NCI-H128 (cell line): ENCODE data around the gene PLD1.
"Not testable (repeated sequence)": the region's sequence is repeated elsewhere in the genome, so short reads cannot be mapped to it uniquely, and the experiment has no call there.

Experiments used
- DNase-seq: peaks from one replicate; lab custom pipeline; 2025; ENCODE audit not compliant: unreplicated experiment; lab: John Stamatoyannopoulos, UW

The PLD1 gene

DNA sequence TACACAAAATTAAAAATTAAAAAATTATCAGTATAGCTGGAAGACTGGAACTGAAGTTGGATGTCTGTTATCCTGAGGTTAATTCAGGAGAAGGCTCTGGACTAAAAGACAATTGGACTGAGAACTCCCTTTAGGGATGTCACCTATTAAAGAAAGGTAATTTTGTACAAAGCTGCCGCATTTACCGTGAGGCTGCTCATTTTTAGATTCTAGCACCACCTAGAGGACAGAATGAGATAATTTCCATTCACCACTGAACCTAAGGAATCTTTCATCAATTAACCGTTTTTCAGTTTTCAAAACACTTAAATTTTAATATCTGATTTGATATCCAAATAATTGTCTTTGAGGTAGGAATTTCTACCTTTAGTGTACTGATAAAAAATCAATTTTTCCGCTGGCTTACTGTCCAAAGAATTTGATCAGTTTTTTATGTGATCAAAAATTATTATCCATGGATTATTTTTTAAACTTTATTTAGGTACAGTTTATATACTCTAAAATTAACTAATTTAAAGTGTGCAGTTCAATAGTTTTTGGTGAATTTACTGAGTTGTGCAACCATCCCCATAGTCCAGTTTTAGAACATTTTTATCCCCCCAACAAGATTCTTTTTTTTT lies 243.4 kb downstream of the PLD1 start:
- peak; percentile 15 for DNase-seq

DNA sequence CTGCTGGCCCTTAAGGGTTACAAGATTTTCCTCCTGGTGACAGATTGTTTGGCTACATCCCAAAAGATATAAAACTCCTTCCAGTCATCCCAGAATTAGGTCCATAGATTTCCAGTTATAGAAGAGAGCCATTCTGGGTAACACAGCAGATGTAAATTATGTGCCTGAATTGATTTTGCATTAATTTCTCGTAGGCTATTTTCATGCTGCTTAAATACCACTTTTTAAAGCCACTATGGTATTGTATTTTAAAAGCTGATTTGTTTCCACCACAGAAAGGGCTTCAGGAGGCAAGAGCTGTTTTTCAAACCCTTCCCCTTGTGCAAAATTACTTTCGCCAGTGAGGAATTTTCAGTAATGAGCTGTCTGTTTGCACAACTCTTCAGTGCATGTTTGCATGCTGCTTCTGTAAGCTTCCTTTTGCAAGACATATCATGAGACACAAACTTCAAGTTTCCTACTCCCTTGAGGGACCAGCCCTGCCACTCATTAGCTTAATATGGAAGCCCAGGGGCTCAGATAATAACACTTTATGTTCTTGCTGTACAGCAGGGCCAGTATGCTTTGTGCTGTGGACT lies 244.7 kb downstream of the PLD1 start:
- no peak for DNase-seq

DNA sequence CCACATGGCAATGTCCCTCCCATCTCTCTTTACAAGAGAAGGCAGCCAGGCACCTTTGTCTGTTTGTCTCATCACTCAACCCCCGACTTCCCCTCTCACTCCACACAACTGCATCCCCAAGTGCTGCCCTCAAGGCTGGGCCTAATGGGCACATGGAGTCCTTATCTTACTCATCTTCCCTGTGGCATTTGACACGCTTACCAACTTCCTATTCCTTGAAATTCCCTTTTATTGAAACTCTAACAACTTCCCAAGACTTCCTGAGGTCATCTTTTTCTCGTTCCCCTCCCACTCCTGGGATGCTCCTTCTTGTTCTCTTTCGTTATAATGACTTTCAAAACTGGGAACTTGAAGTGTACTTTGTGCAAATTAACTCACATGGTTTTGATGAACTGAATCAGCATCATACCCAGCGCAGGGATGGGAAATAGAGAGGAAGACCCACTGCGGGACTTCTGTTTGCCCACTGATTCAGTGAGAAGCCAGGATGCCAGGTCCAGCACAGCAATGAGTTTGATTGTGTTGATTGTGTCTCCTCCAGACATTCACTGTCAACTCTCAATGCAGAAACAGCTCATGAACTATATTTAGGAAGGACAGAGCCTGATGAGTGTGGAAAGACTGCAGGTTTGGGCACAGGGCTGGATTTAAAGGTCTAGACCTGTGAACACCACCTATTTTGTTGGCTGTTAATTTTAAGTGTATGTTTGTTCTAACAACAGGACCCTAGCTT lies 245.4 kb downstream of the PLD1 start:
- DNase-seq, result no peak

DNA sequence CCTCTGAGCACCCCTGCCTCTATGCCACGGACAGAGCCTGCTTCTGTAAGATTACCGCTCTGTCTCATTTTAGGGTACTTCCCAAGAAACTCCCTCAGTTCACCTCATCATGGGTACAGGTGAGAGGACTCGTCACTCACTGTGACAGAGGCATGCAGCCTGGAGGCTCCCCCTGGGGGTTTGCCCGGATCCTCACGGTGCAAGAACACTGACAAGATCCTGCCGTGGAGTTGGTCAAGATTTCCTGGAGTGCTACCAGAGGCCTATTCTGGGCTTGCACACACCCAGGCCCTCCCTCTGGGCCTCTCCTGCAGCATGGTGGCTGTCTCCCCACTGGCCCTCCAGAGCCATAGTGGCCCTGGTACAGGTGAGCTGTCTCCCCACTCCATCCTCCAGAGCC lies 247.0 kb downstream of the PLD1 start:
- DNase-seq, result no peak

DNA sequence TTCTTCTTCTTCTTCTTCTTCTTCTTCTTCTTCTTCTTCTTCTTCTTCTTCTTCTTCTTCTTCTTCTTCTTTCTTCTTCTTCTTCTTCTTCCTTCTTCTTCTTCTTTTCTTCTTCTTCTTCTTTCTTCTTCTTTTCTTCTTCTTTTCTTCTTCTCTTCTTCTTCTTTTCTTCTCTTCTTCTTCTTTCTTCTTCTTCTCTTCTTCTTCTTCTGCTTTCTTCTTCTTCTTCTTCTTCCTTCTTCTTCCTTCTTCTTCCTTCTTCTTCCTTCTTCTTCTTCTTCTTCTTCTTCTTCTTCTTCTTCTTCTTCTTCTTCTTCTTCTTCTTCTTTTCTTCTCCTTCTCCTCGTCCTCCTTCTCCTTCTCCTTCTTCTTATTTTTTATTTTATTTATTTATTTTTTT lies 247.8 kb downstream of the PLD1 start:
- DNase-seq, result not testable (repeated sequence)

DNA sequence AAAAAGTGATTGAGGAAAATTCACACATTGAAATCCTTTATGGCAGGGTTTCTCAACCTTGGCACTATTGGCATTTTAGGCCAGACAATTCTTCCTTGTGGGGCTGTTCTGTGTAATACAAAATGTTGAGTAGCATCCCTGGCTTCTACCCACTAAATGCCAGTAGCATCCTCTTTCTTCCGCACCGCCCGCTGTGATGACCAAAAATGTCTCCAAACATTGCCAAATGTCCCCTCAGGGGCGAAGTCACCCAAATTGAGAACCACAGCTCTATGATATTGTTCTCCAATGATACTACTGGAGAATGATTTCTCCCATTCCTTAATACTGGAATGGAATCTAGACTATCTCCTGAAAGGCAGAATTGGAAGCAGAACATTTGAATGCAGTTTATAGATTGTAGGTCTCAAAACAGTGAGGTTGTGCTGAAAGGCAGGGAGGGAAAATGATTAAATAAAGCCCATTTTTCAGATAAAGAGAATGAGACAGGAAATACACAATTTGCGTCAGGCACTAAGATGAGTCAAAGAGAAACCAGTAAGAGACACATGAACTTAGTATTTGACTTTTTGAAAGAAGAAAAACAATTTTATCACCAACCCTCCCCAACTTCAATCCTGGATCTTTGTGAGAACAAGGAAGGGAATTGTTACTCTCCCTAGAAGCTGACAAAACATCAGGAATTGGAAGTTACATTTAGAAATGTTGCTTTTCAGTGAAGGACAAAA lies 248.5 kb downstream of the PLD1 start:
- DNase-seq, result no peak

DNA sequence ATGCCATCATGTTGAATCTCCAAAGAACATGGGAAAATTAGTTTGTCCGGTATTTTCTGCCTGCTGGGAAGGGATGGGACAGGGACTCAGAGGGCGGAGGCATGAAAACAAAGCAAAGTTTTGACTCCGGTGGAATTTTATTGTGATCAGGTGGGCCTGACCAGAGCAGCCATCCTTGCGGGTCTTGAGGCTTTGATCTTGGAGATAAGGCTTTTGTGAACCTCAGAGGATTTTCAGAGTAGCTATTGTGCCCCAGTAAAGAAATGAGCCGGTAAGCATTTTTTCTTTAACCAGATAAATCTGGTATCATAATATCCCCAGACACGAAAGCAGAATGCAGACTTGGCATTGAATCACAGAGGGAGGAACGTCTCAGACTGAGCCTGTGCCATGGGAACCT lies 250.7 kb downstream of the PLD1 start:
- DNase-seq, result no peak

DNA sequence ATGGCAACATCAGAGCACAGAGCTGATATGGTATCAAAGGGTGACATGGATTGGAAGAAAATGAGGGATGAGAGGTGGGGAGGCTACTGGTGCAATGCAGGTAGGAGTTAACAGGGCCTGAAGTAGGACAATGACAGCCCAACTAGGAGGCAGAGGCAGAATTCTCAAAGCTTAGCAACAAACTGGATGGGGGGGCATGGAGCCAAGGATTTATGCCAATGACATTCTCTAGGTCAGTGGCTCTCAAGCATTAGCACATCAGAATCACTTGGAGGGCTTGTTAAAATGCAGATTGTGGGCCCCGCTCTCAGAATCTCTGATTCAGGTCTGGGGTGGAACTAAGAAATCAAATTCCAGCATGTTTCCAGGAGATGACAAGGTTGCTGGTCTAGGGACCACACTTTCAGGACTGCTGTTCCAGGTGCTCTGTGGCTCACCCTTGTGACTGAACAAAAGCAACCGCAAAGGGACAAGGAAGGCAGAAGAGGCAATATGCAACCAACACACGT lies 252.0 kb downstream of the PLD1 start:
- DNase-seq, result no peak

DNA sequence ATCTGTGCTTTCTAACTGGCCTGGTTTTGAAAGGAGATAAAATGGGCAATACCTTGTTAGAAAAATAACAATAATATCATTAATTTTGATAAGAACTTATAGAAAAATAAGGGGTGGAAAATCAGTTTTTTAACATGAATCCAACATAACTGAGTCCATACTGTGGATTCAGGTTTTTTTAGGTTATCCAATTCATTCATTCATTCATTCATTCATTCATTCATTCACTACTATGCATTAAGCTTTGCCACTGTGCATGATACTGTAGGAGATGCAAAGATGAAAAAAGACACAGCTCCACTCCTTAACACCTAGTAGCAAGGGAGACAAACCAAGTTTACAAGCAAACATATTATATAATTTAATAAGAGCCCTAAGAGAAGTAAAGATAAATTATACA lies 253.1 kb downstream of the PLD1 start:
- no peak for DNase-seq

DNA sequence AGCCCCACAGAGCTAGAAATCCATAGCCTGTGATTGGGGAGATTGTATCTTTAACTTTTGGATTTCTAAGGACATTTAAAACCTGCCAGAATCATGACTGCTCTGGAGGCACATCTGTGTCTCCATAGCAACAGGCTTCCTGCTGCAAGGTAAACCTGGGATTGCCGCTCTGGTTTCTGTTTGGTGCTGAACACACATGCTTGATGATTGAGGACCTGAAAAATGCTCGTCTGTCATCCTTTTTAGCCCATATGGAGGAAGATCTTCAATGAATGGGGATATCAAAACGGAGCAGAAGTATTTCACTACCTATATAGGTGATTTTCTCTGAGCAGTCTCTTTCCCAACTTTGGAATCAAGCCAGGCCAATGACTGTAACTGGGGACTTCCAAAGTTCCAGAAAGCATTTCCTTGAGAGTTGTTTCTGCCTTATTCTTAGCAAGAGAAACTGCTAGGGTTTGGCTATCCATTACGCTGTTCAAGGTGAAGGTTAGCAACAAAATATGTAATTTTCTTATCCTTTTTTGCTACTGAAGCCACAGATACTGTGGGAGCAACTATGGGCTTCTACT lies 253.6 kb downstream of the PLD1 start:
- DNase-seq, result no peak

DNA sequence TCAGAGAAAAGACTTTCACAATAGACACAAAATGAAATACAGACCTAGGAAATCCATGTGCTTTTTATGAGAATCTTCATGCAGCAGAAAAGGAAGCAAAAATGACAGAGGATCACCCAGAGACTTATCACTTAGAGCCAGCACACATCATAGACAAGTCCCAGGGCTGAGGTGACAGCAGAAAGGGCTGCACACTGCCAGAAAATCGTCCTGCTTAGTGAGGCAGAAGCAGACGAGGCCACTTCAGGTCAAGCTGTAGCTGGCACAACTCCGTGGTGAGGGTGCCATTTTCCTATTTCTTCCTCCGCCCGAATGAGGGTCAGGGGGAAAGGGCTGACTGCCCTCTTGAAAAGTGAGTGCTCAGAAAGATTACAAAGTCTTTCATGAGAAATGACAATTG lies 254.1 kb downstream of the PLD1 start:
- no peak for DNase-seq

DNA sequence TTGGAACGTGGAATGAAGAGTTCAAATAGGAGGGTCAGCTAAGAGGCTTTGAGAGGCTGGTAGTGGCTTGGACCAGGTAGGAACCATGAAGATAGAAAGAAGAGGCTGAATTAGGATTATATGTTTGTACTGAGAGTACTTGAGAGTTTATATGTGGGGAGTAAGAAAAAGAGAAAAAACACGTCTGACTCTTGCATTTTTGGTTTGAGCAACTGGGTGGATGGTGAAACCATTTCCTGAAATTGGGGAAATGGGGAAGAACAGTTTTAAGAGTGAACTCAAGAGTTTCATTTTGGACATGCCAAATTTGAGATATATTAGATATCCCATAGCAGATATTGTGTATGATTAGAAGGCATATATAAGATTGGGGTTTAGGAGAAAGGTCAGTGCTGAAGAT lies 257.2 kb downstream of the PLD1 start:
- no peak for DNase-seq

DNA sequence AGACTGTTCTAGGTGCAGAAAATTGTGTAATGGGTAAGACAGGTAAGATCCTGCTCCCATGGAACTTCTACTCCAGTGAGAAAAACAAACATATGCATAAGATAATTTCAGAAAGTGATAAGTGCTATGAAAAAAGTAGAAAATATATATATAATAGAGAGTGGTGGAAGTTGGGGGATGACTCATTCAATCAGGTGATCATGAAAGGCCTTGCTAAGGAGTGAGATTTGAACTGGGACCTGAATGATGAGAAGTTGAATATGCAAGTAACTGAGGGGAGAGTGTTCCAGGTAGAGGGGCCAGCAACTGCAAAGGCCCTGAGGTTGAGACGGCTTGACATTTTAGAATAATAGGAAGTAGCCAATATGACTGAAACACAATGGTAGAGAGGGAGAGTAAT lies 257.8 kb downstream of the PLD1 start:
- no peak for DNase-seq

DNA sequence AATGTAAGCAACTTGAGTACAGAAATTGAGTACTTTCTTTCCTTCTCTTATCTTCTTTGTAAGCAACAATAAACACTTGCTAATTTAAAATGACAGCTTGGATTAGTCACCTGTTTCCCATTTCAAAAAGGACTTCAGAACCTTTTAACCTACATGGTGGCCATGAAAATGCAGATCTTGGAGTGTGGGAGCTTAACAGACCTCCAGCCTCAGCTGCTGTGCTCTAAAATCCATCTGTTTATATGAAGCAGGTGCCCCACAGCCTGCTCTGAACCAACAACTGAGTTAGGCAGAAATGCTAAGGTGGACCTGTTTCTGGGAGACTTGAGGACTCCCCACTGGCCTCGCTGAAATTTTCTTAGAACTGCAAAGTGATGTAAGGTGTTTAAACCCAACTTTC lies 259.0 kb downstream of the PLD1 start:
- DNase-seq, result no peak
